GM12801 (cell line): ENCODE results near the gene SMAD6.

Source experiments
- TF ChIP-seq, protein P1 (sequence below): IDR thresholded peaks from one replicate; pipeline ENCODE4 v1.5.1; 2011; ENCODE audit warnings: control low read depth; ENCODE audit not compliant: insufficient read length; ENCODE audit errors: extremely low read depth

Gene SMAD6

DNA sequence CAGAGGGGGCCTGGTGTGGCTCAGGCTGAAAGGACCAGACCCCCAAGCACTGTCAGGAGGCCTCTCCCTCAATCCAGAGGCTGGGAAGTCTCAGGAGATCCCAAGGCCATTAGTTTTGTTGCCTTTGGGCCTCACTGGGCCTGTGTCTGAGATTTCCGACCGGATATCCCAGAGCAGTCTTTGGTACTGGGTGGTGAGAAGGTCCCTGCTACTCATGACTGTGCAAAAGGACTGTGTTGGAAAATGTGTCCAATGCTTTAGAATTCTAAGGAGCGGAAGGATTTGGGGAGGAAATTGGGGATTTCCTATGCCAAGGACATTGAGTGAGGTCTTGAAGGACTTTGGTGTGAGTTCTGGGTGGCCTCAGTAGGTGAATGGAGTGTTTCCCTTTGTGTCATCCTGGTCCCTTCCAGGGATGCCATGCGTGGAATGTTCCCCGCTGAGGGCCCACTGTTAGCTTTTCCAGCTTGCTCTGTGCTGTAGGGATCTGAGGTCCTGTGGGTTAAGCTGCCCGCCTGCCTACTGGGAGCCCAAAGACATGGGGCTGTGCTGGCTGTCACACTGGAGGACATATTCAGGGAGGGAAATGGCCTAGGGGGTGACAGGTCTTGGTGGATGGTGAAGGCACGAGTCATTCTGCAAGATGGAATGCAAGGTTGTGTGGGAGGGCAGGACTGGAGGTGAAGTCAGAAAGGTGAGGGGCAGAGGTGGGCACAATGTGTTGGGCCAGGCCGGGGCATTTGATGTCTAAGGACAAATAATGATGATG, 16.4 kb downstream of the SMAD6 start:
- TF ChIP-seq, protein P1, sequence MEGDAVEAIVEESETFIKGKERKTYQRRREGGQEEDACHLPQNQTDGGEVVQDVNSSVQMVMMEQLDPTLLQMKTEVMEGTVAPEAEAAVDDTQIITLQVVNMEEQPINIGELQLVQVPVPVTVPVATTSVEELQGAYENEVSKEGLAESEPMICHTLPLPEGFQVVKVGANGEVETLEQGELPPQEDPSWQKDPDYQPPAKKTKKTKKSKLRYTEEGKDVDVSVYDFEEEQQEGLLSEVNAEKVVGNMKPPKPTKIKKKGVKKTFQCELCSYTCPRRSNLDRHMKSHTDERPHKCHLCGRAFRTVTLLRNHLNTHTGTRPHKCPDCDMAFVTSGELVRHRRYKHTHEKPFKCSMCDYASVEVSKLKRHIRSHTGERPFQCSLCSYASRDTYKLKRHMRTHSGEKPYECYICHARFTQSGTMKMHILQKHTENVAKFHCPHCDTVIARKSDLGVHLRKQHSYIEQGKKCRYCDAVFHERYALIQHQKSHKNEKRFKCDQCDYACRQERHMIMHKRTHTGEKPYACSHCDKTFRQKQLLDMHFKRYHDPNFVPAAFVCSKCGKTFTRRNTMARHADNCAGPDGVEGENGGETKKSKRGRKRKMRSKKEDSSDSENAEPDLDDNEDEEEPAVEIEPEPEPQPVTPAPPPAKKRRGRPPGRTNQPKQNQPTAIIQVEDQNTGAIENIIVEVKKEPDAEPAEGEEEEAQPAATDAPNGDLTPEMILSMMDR: no peak

DNA sequence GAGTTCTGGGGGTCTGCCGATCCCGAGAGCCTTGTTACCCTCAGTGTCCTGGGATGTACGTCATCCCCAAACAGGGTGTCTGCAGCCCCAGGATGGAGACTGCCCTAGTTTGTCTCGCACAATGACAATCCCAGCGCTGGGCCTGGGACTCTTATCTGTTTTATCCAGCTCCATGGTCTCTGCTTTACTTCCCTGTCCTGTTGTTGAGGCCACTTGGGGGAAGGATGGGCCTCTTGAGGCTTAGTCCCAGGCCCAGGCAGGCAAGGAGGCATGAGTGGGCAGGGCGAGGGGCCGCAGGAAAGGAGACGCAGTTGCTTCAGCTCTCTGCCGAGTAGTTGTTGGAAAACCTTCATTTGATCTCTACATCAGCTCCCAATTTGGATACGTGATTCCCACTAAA, 17.4 kb downstream of the SMAD6 start:
- TF ChIP-seq, protein P1: no peak

DNA sequence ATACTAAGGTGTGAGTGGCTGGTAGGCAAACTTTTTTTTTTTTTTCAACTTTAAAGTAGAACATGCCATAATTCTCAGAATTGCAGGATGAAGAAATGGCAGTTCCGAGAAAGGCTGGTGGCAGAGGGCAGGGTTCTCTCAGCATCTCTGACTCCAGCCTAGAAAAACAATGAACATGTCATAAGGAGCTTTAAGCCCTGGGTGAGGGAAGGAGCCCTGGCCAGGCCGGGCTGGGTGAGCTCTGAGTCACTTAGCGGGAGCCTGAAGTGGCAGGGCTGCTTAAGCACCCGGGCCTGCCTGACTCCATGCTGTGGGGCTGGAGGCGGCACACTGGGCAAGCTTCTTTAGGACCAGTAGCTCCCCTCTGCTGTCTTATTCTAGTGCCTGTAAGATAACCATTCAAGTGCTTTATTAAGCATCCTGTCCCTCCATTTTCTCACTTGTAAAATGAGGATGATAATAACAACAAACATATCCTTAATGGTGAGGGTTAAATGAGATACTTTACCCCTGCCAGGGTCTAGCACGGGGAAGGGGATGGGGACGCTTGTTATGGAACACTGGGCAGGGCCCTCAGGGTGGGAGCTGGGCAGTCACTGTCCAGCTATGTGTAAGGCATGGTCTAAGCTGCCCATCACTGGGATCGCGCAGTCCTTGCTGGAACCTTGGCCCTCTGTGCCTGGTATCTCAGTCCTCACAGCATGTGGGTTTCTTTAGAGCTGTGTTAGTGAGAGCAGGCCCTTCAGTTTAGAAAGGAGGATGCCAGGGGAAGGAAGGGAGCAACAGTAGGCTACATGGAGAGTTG, 18.4 kb downstream of the SMAD6 start:
- TF ChIP-seq, protein P1: no peak

DNA sequence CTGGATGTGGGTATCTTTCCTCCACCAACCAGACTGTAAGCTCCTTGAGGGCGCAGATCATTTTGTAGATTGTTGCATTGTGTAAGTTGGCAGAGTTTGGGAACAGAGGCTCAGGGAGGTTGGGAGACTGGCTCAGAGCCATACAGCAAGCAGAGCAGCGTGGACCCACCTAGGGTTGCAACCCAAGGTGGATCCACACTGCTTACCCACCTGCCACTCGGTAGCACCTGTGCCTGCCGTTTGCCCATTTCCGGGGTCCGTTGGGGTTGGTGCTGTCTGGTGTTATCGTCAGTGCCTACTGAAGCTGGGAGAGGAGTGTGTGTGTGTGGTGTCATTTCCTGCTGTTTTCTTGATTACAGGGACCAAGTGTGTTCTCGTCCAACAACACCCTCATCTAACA, 19.0 kb downstream of the SMAD6 start:
- TF ChIP-seq, protein P1: no peak

DNA sequence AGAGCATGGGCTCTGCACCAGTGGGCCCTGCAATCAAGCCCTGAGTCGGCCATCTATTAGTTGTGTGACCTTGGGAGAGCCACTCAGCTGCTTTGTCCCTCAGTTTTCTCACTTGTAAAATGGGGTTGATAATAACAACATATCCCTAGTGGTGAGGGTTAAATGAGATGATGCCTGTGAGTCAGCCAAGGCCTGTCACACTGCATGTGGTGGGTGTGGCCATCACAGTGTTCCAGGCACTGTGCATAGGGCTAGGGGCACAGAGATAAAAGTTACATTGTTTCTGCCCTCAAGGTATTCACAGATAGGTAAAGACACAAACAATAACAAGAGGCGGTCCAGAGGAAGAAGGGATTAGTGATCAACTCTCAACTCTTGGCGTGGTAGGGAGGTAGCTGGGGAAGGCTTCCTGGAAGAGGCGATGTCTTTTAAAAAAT, 19.5 kb downstream of the SMAD6 start:
- TF ChIP-seq, protein P1: no peak

DNA sequence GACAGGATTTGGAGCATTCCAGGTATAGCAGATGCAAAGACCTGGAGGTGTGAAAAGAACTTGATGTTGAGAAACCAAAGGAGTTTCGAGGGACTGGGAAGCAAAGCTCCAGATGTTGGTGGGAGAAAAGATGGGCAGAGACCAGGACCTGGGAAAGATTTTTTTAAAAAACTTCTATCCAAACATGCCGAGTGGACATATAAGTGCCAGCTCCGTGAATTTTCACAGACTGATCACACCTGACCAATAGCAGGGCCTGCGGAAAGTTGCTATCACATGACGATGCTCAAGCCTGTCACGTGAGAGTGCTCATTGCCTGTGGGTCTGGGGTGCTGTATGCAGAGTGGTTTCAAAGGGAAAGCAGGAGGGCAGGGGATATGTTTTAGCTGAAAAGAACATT, 19.9 kb downstream of the SMAD6 start:
- TF ChIP-seq, protein P1: no peak

DNA sequence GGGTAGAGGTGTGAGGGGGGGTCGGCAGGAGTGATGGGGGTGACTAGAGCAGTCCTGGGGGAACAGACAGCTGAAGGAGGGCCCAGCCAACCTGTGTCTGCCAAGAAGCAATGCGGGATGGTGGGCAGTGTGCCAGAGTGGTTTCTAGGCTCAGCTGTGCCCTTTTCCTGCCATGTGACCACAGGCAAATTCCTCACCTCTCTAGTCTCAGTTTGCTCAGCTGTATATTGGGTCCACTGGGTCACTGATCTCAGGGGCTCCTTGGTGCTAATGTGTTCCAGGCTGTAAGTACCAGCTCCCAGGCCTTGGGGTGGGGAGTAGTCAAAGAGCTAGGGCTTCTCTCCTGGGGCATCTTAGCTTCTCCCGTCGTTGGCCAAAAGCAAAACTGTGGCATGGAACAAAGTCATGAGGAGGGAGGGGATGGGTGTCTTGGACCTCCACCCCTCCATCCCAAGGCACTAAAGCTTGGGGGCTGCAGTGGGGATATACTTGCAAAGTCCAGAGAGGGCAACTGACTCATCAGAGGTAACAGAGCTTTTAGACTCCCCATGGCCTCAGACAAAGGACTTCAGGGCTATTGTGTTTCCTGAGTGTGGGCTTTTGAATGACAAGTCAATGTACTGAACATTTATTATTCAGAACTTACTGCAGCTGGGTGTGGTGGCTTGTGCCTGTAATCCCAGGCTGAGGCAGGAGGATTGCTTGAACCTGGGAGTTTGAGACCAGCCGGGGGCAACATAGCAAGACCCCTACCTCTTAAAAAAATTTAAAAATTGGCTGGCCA, 20.9 kb downstream of the SMAD6 start:
- TF ChIP-seq, protein P1: no peak
